ENCODE data around the gene DNM3.

Gene DNM3

DNA sequence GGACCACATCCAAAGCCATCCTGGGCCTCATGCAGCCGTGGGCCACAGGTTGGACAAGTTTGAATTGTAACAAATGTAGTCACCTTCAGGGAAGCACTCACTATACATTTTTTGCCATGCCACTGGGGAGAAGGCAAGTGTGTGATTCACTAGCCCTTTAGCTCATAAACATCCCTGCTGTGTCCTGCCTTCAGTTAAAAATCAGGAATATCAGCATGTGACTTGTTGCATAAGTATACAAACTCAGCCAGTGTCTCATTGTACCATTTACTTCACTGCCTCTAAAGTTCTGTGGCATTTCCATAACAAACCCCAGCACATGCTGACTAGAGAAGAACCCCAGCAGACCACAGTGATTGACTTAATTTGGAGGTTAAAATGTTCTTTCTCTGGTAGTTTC is 437.2 kb downstream of the DNM3 start:
- Histone ChIP-seq H3K4me3 (ENCODE audit: low read length) (no peak overlapping the region), H3K27ac (ENCODE audit: low read depth, low read length) (no peak overlapping the region)
- TF ChIP-seq EZH2phosphoT487 (IDR thresholded peaks at IDR 0.05; ENCODE audit: borderline replicate concordance, low read length), result no peak
- TF ChIP-seq, protein P1, sequence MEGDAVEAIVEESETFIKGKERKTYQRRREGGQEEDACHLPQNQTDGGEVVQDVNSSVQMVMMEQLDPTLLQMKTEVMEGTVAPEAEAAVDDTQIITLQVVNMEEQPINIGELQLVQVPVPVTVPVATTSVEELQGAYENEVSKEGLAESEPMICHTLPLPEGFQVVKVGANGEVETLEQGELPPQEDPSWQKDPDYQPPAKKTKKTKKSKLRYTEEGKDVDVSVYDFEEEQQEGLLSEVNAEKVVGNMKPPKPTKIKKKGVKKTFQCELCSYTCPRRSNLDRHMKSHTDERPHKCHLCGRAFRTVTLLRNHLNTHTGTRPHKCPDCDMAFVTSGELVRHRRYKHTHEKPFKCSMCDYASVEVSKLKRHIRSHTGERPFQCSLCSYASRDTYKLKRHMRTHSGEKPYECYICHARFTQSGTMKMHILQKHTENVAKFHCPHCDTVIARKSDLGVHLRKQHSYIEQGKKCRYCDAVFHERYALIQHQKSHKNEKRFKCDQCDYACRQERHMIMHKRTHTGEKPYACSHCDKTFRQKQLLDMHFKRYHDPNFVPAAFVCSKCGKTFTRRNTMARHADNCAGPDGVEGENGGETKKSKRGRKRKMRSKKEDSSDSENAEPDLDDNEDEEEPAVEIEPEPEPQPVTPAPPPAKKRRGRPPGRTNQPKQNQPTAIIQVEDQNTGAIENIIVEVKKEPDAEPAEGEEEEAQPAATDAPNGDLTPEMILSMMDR (IDR thresholded peaks at IDR 0.05; ENCODE audit: low read depth, low read length, poor library complexity, severe bottlenecking), result no peak

DNA sequence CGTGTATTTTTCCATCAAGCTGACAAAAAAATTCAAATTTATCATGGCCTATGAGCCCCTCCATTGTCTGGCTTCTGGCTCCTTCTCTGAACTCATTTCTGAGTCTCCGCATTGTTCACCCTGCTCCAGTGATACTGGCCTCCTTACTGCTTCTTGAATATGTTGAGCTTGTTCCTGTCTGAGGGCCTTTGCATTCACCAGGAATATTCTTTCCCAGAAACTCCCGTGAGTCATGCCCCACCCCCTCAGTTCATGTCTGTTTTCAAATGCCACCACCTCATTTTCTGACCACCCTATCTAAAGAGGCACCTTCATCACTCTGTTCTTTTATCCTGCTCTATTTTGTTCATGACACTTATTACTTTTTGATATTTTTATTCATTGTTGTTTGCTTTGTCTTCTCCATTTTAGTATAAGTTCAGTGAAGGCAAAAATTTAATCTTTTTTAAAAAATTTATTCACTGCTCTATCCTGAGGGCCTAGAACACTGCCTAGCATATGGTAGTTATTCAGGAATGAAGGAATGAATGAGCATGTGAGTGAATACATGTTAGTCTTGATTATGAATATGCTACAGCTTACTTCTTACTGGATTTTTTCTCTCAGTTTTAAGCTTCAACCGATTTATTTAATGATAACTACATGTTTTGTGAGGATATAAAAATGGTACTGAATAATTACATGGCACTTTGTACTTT is 438.8 kb downstream of the DNM3 start:
- Histone ChIP-seq H3K4me2 (ENCODE audit: low read length) (no peak overlapping the region), H3K36me3 (ENCODE audit: control insufficient read depth, low read length) (no peaks in the 10 kb centered on the region), H3K4me1 (ENCODE audit: control insufficient read depth, low read length) (no peaks in the 10 kb centered on the region), H4K20me1 (ENCODE audit: control insufficient read depth, insufficient read depth, low read depth, low read length) (no peaks in the 10 kb centered on the region), H3K79me2 (ENCODE audit: control insufficient read depth, low read length) (no peaks in the 10 kb centered on the region), H3K9me3 (ENCODE audit: control insufficient read depth, insufficient read depth, low read length) (no peaks in the 10 kb centered on the region), H3K9me2 (replicated peaks; ENCODE audit: control insufficient read depth, low read length) (no peaks in the 10 kb centered on the region), H3F3A (ENCODE audit: control insufficient read depth, insufficient read depth) (no peaks in the 10 kb centered on the region), H3K4me3 (ENCODE audit: low read length) (no peak overlapping the region), H3K27me3 (ENCODE audit: control insufficient read depth, low read length) (no peaks in the 10 kb centered on the region), H3K27ac (ENCODE audit: low read depth, low read length) (no peak overlapping the region)
- no peak for TF ChIP-seq EZH2phosphoT487 (IDR thresholded peaks at IDR 0.05; ENCODE audit: borderline replicate concordance, low read length)
- TF ChIP-seq, protein P1 (IDR thresholded peaks at IDR 0.05; ENCODE audit: low read depth, low read length, poor library complexity, severe bottlenecking), result no peak

More for the DNA sequence above, 437.2 kb downstream of the DNM3 start:
- H3K36me3 ChIP-seq (ENCODE audit: control insufficient read depth, low read length), result no peaks in the 10 kb centered on the region
- no peaks in the 10 kb centered on the region for H3K27me3 ChIP-seq (ENCODE audit: control insufficient read depth, low read length)
- H3K4me2 ChIP-seq (ENCODE audit: low read length), result no peak overlapping the region
- H3F3A ChIP-seq (ENCODE audit: control insufficient read depth, insufficient read depth), result no peaks in the 10 kb centered on the region
- H3K9me3 ChIP-seq (ENCODE audit: control insufficient read depth, insufficient read depth, low read length), result no peaks in the 10 kb centered on the region
- no peaks in the 10 kb centered on the region for H3K79me2 ChIP-seq (ENCODE audit: control insufficient read depth, low read length)
- H3K9me2 ChIP-seq (replicated peaks; ENCODE audit: control insufficient read depth, low read length), result no peaks in the 10 kb centered on the region
- no peaks in the 10 kb centered on the region for H3K4me1 ChIP-seq (ENCODE audit: control insufficient read depth, low read length)
- no peaks in the 10 kb centered on the region for H4K20me1 ChIP-seq (ENCODE audit: control insufficient read depth, insufficient read depth, low read depth, low read length)

DNA sequence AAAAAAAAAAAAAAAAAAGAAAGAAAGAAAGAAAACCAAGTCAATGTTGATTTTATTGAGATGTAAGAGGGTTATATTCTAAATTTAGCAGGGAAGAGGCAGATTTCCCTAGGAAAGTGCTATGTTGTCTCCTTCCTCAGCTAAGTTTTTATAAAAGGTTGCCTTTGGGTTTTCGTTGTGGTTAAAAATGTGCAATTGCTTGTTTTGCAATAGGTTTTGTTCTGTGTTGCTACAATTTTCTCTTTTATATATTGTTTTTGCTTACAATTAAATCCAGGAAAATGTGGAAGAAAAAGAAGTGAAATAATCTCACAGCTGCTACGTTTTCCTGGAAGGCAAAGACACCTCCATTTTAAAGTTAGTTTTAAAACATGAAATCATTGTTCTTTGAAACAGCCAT is 442.5 kb downstream of the DNM3 start:
- H3K4me2 ChIP-seq (ENCODE audit: low read length), result no peak overlapping the region

More for the DNA sequence above, 442.5 kb downstream of the DNM3 start:
- Histone ChIP-seq H3K27me3 (ENCODE audit: control insufficient read depth, low read length) (no peaks in the 10 kb centered on the region), H3F3A (ENCODE audit: control insufficient read depth, insufficient read depth) (no peaks in the 10 kb centered on the region), H3K4me3 (ENCODE audit: low read length) (no peak overlapping the region), H3K36me3 (ENCODE audit: control insufficient read depth, low read length) (no peaks in the 10 kb centered on the region), H3K9me3 (ENCODE audit: control insufficient read depth, insufficient read depth, low read length) (no peaks in the 10 kb centered on the region), H3K27ac (ENCODE audit: low read depth, low read length) (no peak overlapping the region), H3K4me1 (ENCODE audit: control insufficient read depth, low read length) (no peaks in the 10 kb centered on the region), H3K79me2 (ENCODE audit: control insufficient read depth, low read length) (no peaks in the 10 kb centered on the region), H3K9me2 (replicated peaks; ENCODE audit: control insufficient read depth, low read length) (no peaks in the 10 kb centered on the region), H4K20me1 (ENCODE audit: control insufficient read depth, insufficient read depth, low read depth, low read length) (no peaks in the 10 kb centered on the region)
- TF ChIP-seq, protein P1 (IDR thresholded peaks at IDR 0.05; ENCODE audit: low read depth, low read length, poor library complexity, severe bottlenecking), result no peak
- TF ChIP-seq EZH2phosphoT487 (IDR thresholded peaks at IDR 0.05; ENCODE audit: borderline replicate concordance, low read length), result no peak

Measured in DOHH2 (cell line).